Cortex of kidney (tissue), 1 donor: ENCODE results near the gene TELO2.

Experiments used
- DNase-seq: peaks from one replicate; lab custom pipeline; 2025; lab: John Stamatoyannopoulos, UW

The TELO2 gene

GRCh38 chr16:1537138-1537577 lies 44.0 kb downstream of the TELO2 start:
- no peak for DNase-seq

- DNase-seq: no peak
Measured at GRCh38 chr16:1537763-1538289, 44.7 kb downstream of the TELO2 start.

- no peak for DNase-seq
Measured at GRCh38 chr16:1538804-1539520, 45.8 kb downstream of the TELO2 start.

- DNase-seq: no peak
Measured at GRCh38 chr16:1539720-1540555, 46.8 kb downstream of the TELO2 start.

- DNase-seq: no peak
Measured at GRCh38 chr16:1540556-1540855, 47.3 kb downstream of the TELO2 start.

- no peak for DNase-seq
Measured at GRCh38 chr16:1541293-1542165, 48.4 kb downstream of the TELO2 start.

- DNase-seq: no peak
Measured at GRCh38 chr16:1542166-1542500, 49.0 kb downstream of the TELO2 start.

- no peak for DNase-seq
Measured at GRCh38 chr16:1542533-1542932, 49.4 kb downstream of the TELO2 start.

- no peak for DNase-seq
Measured at GRCh38 chr16:1543085-1543896, 50.1 kb downstream of the TELO2 start.

- no peak for DNase-seq
Measured at GRCh38 chr16:1545044-1546040, 52.2 kb downstream of the TELO2 start.

GRCh38 chr16:1546430-1546829 lies 53.3 kb downstream of the TELO2 start:
- no peak for DNase-seq

- DNase-seq: no peak
Measured at GRCh38 chr16:1548233-1548632, 55.1 kb downstream of the TELO2 start.

GRCh38 chr16:1548727-1549126 lies 55.6 kb downstream of the TELO2 start:
- DNase-seq: no peak

GRCh38 chr16:1550069-1550468 lies 56.9 kb downstream of the TELO2 start:
- DNase-seq: no peak

GRCh38 chr16:1550696-1551095 lies 57.5 kb downstream of the TELO2 start:
- no peak for DNase-seq

- no peak for DNase-seq
Measured at GRCh38 chr16:1551166-1551565, 58.0 kb downstream of the TELO2 start.

- DNase-seq: no peak
Measured at GRCh38 chr16:1552129-1552528, 59.0 kb downstream of the TELO2 start.

- no peak for DNase-seq
Measured at GRCh38 chr16:1553946-1554825, 61.0 kb downstream of the TELO2 start.

- DNase-seq: no peak
Measured at GRCh38 chr16:1554826-1555445, 61.8 kb downstream of the TELO2 start.
